ENCODE results near the gene GALP.
A peak's percentile ranks its signal among the peaks of the same experiment; 100 is the strongest.
"Not testable (repeated sequence)": the region's sequence is repeated elsewhere in the genome, so short reads cannot be mapped to it uniquely, and the experiment has no call there.

The GALP gene

GRCh38 chr19:56175861-56176307 lies at the start of gene GALP:
Gene GALP, plus strand, starts transcription at chr19:56176008. Its CDS starts 1,101 bp downstream, at chr19:56177109.
- not testable (repeated sequence) for DNase-seq (ENCODE audit: low spot score)

GRCh38 chr19:56126983-56127780 lies 48.6 kb upstream of the GALP start:
- no peak for DNase-seq (ENCODE audit: low spot score)

GRCh38 chr19:56130006-56130405 lies 45.8 kb upstream of the GALP start:
- DNase-seq (ENCODE audit: low spot score), result no peak

- no peak for DNase-seq (ENCODE audit: low spot score)
Observed at GRCh38 chr19:56131651-56132050, 44.2 kb upstream of the GALP start.

GRCh38 chr19:56132316-56132822 lies 43.4 kb upstream of the GALP start:
- no peak for DNase-seq (ENCODE audit: low spot score)

GRCh38 chr19:56133858-56134653 lies 41.8 kb upstream of the GALP start:
- no peak for DNase-seq (ENCODE audit: low spot score)

- DNase-seq (ENCODE audit: low spot score), result no peak
Observed at GRCh38 chr19:56134654-56134921, 41.2 kb upstream of the GALP start.

- DNase-seq (ENCODE audit: low spot score), result no peak
Observed at GRCh38 chr19:56136362-56136761, 39.4 kb upstream of the GALP start.

- no peak for DNase-seq (ENCODE audit: low spot score)
Observed at GRCh38 chr19:56137405-56137804, 38.4 kb upstream of the GALP start.

GRCh38 chr19:56138069-56138468 lies 37.7 kb upstream of the GALP start:
- DNase-seq (ENCODE audit: low spot score), result no peak

- DNase-seq (ENCODE audit: low spot score), result no peak
Observed at GRCh38 chr19:56139847-56140582, 35.8 kb upstream of the GALP start.

GRCh38 chr19:56140583-56141416 lies 35.0 kb upstream of the GALP start, which contains the start of gene ZNF444:
Gene ZNF444, plus strand, starts transcription at chr19:56141287. Its CDS starts 5,625 bp downstream, at chr19:56146912.
- peak; percentile 99 for DNase-seq (ENCODE audit: low spot score)

- DNase-seq (ENCODE audit: low spot score), result no peak
Observed at GRCh38 chr19:56141417-56141993, 34.3 kb upstream of the GALP start.

GRCh38 chr19:56142087-56142787 lies 33.6 kb upstream of the GALP start:
- DNase-seq (ENCODE audit: low spot score), result no peak

GRCh38 chr19:56142897-56143434 lies 32.8 kb upstream of the GALP start:
- no peak for DNase-seq (ENCODE audit: low spot score)

- DNase-seq (ENCODE audit: low spot score), result no peak
Observed at GRCh38 chr19:56144376-56144775, 31.4 kb upstream of the GALP start.

GRCh38 chr19:56144831-56145230 lies 31.0 kb upstream of the GALP start:
- DNase-seq (ENCODE audit: low spot score), result no peak

GRCh38 chr19:56145698-56146097 lies 30.1 kb upstream of the GALP start:
- DNase-seq (ENCODE audit: low spot score), result no peak

GRCh38 chr19:56146904-56147303 lies 28.9 kb upstream of the GALP start:
- peak; percentile 25 for DNase-seq (ENCODE audit: low spot score)

GRCh38 chr19:56147307-56147706 lies 28.5 kb upstream of the GALP start:
- no peak for DNase-seq (ENCODE audit: low spot score)

All from cerebellar cortex (tissue), 1 donor.